Ascending aorta (tissue), 2 donors: Measurements from ENCODE around the gene ZFYVE28. TPM values are rescaled to one million over a fixed set of nuclear protein-coding genes. Genes with fewer than 3 reads are reported as not detected.

ENCODE experiments used
- DNase-seq, 2 donors: peaks; one replicate each; pipeline ENCODE4 v3.0.0-alpha.2; 2019; ENCODE audit warnings: low spot score in 2 of 2
- H3K27ac ChIP-seq, 2 donors: fragments of 200-600 bp; sonication (generic); one replicate each; pipeline ENCODE4 v1.5.1; 2016 to 2017; ENCODE audit warnings: mild to moderate bottlenecking in 1 of 2
- H3K27me3 ChIP-seq: fragments of 200-600 bp; sonication (generic); one replicate; pipeline ENCODE4 v1.5.1; 2017
- H3K36me3 ChIP-seq, 2 donors: fragments of 200-600 bp; sonication (generic); one replicate each; pipeline ENCODE4 v1.5.1; 2016
- H3K4me1 ChIP-seq, 2 donors: fragments of 200-600 bp; sonication (generic); one replicate each; pipeline ENCODE4 v1.5.1; 2016 to 2017; ENCODE audit warnings: mild to moderate bottlenecking in 1 of 2
- H3K4me3 ChIP-seq, 2 donors: fragments of 200-600 bp; sonication (generic); one replicate each; pipeline ENCODE4 v1.5.1; 2016 to 2017; ENCODE audit warnings: mild to moderate bottlenecking in 1 of 2
- H3K9me3 ChIP-seq, 2 donors: fragments of 200-600 bp; sonication (generic); one replicate each; pipeline ENCODE4 v1.5.1; 2016
- intact Hi-C: fragments of 100-400 bp; cut with DNase I; formaldehyde crosslinking; loops from one replicate; pipeline ENCODE4 v1.15.1; 2023
- total RNA-seq: library from RNA; depleted of rRNA; stranded (reverse); fragments of >200 nt; gene quantifications from one replicate; pipeline ENCODE4 v1.1.0, GENCODE V29; 2016
- TF ChIP-seq, protein P1 (sequence below), 3 experiments: fragments of 200-600 bp in 2 of 3; fragments of 450-650 bp in 1 of 3; sonication (generic) in 2 of 3; IDR thresholded peaks; one replicate each; pipeline ENCODE4 v1.5.1; 2016 to 2019; ENCODE audit warnings: antibody characterized with exemption in 3 of 3, mild to moderate bottlenecking in 1 of 3, moderate library complexity in 1 of 3

The ZFYVE28 gene
- total RNA-seq, 1 donor from 2014 or later, result 12.3 TPM

DNA sequence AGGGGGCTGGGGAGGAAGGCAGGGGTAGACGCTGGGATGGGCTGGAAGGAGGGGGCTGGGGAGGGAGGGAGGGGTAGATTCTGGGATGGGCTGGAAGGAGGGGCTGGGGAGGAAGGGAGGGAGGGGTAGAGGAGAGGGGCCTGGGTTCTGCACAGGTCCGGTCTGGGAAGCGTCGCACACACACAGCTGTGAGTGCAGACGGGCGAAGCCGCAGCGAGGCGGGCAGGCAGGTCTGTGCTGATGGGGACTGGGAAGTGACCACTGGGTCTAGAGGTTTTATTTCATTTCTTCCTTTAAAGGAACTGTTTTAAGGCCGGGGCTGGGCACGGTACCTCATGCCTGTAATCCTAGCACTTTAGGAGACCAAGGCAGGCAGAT is 87.4 kb downstream of the ZFYVE28 start:
- H3K27me3 ChIP-seq, result no peaks in the 10 kb centered on the region
- no peak overlapping the region for H3K4me3 ChIP-seq
- TF ChIP-seq, protein P1, sequence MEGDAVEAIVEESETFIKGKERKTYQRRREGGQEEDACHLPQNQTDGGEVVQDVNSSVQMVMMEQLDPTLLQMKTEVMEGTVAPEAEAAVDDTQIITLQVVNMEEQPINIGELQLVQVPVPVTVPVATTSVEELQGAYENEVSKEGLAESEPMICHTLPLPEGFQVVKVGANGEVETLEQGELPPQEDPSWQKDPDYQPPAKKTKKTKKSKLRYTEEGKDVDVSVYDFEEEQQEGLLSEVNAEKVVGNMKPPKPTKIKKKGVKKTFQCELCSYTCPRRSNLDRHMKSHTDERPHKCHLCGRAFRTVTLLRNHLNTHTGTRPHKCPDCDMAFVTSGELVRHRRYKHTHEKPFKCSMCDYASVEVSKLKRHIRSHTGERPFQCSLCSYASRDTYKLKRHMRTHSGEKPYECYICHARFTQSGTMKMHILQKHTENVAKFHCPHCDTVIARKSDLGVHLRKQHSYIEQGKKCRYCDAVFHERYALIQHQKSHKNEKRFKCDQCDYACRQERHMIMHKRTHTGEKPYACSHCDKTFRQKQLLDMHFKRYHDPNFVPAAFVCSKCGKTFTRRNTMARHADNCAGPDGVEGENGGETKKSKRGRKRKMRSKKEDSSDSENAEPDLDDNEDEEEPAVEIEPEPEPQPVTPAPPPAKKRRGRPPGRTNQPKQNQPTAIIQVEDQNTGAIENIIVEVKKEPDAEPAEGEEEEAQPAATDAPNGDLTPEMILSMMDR (IDR thresholded peaks at IDR 0.05), result no peak
- peaks cover 0 to 23% of the 10 kb centered on the region in 2 donors for H3K9me3 ChIP-seq
- no peaks in the 10 kb centered on the region for H3K36me3 ChIP-seq
- intact Hi-C loops, result no loop called here
- H3K4me1 ChIP-seq, result no peaks in the 10 kb centered on the region
- H3K27ac ChIP-seq, result no peak overlapping the region
- DNase-seq, result no peak

DNA sequence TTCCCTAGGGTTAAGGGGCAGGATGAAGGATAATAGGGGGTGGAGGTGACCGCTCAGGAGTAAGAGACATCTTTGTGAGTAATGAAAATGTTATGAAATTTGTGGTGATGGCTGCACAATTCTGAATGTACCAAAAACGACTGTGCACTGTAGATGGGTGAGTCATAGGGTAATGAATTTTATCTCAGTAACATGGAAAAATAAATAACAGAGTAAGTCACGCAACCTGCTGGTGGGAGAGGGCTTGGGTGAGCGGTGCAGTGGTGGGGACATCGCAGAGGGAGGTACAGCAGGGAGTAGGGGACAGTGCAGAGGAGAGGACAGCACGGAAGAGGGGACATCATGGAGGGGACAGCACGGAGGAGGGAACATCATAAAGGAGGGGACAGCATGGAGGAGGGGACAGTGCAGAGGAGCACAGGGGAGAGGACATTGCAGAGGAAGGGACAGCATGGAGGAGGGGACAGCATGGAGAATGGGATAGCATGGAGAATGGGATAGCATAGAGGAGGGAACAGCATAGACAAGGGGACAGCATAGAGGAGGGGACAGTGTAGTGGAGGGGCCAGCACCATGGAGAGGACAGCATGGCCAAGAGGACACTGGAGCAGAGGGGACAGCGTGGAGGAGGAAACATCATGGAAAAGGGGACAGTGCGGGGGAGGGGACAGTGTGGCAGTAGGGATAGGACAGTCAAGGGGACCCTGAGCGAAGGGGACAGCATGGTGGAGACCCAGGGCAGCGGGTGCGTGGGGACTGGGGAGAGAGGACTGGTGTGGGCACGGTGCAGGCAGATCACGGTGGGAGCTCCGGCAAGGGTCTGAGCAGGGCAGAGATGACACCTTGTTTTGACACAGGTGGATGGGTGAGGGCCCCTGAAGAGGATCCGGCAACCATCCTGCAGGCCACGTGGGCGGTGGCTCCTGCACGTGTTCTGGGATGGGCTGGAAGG is 88.1 kb downstream of the ZFYVE28 start:
- Histone ChIP-seq H3K36me3 (no peaks in the 10 kb centered on the region), H3K4me1 (no peaks in the 10 kb centered on the region), H3K4me3 (no peak overlapping the region), H3K27ac (no peak overlapping the region), H3K27me3 (no peaks in the 10 kb centered on the region), H3K9me3 (peaks cover 0 to 24% of the 10 kb centered on the region in 2 donors)
- intact Hi-C loops, result no loop called here
- DNase-seq, result no peak
- TF ChIP-seq, protein P1 (IDR thresholded peaks at IDR 0.05), result no peak

DNA sequence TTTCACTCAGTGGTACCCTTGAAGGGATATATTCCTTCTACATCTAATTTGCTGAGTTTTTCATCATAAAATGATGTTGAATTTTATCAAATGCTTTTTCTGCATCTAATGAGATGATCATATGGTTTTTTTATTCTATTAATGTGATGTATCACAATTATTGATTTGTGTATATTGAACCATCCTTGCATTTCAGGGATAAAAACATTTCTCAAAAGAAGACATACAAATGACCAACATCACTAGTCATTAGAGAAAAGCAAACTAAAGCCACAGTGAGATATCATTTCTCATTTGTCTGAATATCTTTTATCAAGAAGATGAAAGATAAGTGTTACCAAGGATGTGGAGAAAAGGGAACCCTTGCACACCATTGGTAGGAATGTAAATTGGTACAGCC is 90.9 kb downstream of the ZFYVE28 start:
- Histone ChIP-seq H3K4me1 (no peaks in the 10 kb centered on the region), H3K4me3 (no peak overlapping the region), H3K36me3 (no peaks in the 10 kb centered on the region), H3K27ac (no peak overlapping the region), H3K27me3 (no peaks in the 10 kb centered on the region), H3K9me3 (peaks cover 0 to 28% of the 10 kb centered on the region in 2 donors)
- TF ChIP-seq, protein P1 (IDR thresholded peaks at IDR 0.05), result no peak
- intact Hi-C loops, result no loop called here
- no peak for DNase-seq

DNA sequence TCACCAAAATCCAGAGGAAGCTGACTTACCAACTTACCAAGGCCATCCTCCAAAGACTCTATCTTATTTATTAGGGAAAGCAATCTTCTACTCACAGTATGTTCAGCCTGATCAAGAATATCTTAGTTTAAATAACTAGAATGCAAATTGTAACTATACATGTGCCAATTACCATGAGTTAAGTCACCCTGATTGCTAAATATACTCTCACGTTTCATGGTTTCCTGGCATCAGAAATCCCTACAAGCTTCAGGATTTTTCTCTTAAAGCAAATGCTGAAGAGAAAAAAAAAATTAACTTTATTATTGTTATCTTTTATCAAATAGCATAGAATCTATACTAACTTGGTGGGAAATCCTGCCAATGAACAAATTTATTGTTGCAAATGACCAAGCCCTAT is 93.6 kb downstream of the ZFYVE28 start:
- DNase-seq, result no peak
- intact Hi-C loops, result no loop called here
- Histone ChIP-seq H3K36me3 (no peaks in the 10 kb centered on the region), H3K4me3 (no peak overlapping the region), H3K9me3 (peaks cover 0 to 28% of the 10 kb centered on the region in 2 donors), H3K27me3 (no peaks in the 10 kb centered on the region), H3K4me1 (no peaks in the 10 kb centered on the region), H3K27ac (no peak overlapping the region)
- TF ChIP-seq, protein P1 (IDR thresholded peaks at IDR 0.05), result no peak

DNA sequence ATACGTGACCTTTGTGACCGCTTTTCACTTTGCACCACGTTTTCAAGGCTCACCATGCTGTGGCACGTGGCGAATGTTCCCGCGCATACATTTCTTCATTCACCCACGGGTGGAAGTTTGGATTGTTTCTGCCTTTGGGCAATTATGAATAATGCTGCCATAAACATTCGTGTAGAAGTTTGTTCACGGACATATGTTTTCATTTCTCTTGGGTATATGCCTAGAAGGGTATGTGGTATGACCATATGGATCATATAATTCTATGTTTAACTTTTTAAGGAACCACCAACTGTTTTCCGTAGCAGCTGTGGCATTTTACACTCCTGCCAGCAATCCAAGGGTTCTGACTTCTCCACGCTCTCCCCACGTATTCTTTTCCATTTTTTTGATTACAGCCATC is 95.6 kb downstream of the ZFYVE28 start:
- intact Hi-C loops, result no loop called here
- H3K4me1 ChIP-seq, result no peaks in the 10 kb centered on the region

More for the DNA sequence above, 95.6 kb downstream of the ZFYVE28 start:
- Histone ChIP-seq H3K9me3 (peaks cover 0 to 20% of the 10 kb centered on the region in 2 donors), H3K27ac (no peak overlapping the region), H3K27me3 (no peaks in the 10 kb centered on the region), H3K4me3 (no peak overlapping the region), H3K36me3 (no peaks in the 10 kb centered on the region)
- TF ChIP-seq, protein P1 (IDR thresholded peaks at IDR 0.05), result no peak
- DNase-seq, result no peak
